A673 (cell line): ENCODE measurements around the gene CHMP1B. TPM values are rescaled to one million over a fixed set of nuclear protein-coding genes. Genes with fewer than 3 reads are reported as not detected.

Experiments
- BruUV-seq: library from RNA; stranded (reverse); fragments of 400-500 nt; replicated peaks from 2 replicates; lab custom pipeline; 2021; lab: Mats Ljungman, UMichigan
- CTCF ChIA-PET: fragments of 300-600 bp; sonication (Branson Sonifier 250); formaldehyde crosslinking; loops from one replicate; lab custom pipeline; 2022; ENCODE audit warnings: antibody characterized with exemption; lab: Charles Lee
- POLR2A ChIA-PET: fragments of 300-600 bp; sonication (Branson Sonifier 250); formaldehyde crosslinking; loops from one replicate; lab custom pipeline; 2022; ENCODE audit warnings: antibody characterized with exemption; ENCODE audit not compliant: low non-redundant PET; lab: Charles Lee
- DNase-seq: peaks from one replicate; pipeline ENCODE4 v3.0.0-alpha.2; 2015; ENCODE audit warnings: low spot score
- H3K27ac ChIP-seq: fragments of 200-600 bp; sonication (generic); 2 replicates; pipeline ENCODE4 v1.5.1; 2016; ENCODE audit warnings: mixed run types, low read depth, mild to moderate bottlenecking, mixed read lengths, antibody characterized with exemption, low read length; ENCODE audit not compliant: poor library complexity, severe bottlenecking
- H3K27me3 ChIP-seq: fragments of 200-600 bp; sonication (generic); replicated peaks from 2 replicates; pipeline ENCODE4 v1.6.1; 2017; ENCODE audit warnings: mixed run types, low read depth, mild to moderate bottlenecking, mixed read lengths, antibody characterized with exemption, low read length; ENCODE audit not compliant: insufficient read depth, poor library complexity
- H3K36me3 ChIP-seq: fragments of 200-600 bp; sonication (generic); 2 replicates; pipeline ENCODE4 v1.6.1; 2016; ENCODE audit warnings: mixed run types, mild to moderate bottlenecking, mixed read lengths, antibody characterized with exemption, low read length; ENCODE audit not compliant: insufficient read depth, poor library complexity, severe bottlenecking
- H3K4me1 ChIP-seq: fragments of 200-600 bp; sonication (generic); 2 replicates; pipeline ENCODE4 v1.6.1; 2017; ENCODE audit warnings: mixed run types, mild to moderate bottlenecking, mixed read lengths, antibody characterized with exemption, low read length; ENCODE audit not compliant: insufficient read depth, poor library complexity, severe bottlenecking
- H3K4me3 ChIP-seq: fragments of 200-600 bp; sonication (generic); 2 replicates; pipeline ENCODE4 v1.5.1; 2016; ENCODE audit warnings: low read depth, mixed run types, mild to moderate bottlenecking, mixed read lengths, low read length; ENCODE audit not compliant: poor library complexity, severe bottlenecking
- H3K9me3 ChIP-seq: fragments of 200-600 bp; sonication (generic); 2 replicates; pipeline ENCODE4 v1.6.1; 2016; ENCODE audit warnings: mixed run types, low read depth, mild to moderate bottlenecking, mixed read lengths, antibody characterized with exemption, low read length; ENCODE audit not compliant: poor library complexity, severe bottlenecking
- CTCF ChIP-seq: fragments of 300-800, 200-600 bp; sonication (generic); conservative IDR thresholded peaks from 2 replicates; pipeline ENCODE4 v1.5.1; 2017; ENCODE audit warnings: low read depth, mild to moderate bottlenecking, antibody characterized with exemption, low read length, moderate library complexity, mixed read lengths
- EZH2 ChIP-seq: fragments of 200-600 bp; sonication (generic); IDR thresholded peaks from 2 replicates; pipeline ENCODE4 v1.6.1; 2017; ENCODE audit warnings: borderline replicate concordance, low read depth, mild to moderate bottlenecking, mixed read lengths, antibody characterized with exemption, low read length; ENCODE audit not compliant: poor library complexity, severe bottlenecking
- intact Hi-C: fragments of 100-400 bp; cut with micrococcal nuclease; formaldehyde crosslinking; loops from one replicate; pipeline ENCODE4 v1.10.0; 2022; ENCODE audit not compliant: unreplicated experiment
- total RNA-seq: library from RNA; stranded (reverse); gene quantifications from 2 replicates; pipeline ENCODE4 v1.2.3, GENCODE V29; 2021

Gene CHMP1B
- total RNA-seq, 1 experiment from 2014 or later = 17.1 TPM

- TF ChIP-seq EZH2 = no peak
- no peak for TF ChIP-seq CTCF
- Histone ChIP-seq H3K27me3 (no peaks in the 10 kb centered on the region), H3K4me3 (no peak overlapping the region), H3K9me3 (no peaks in the 10 kb centered on the region), H3K36me3 (no peaks in the 10 kb centered on the region), H3K4me1 (no peaks in the 10 kb centered on the region), H3K27ac (no peak overlapping the region)
- BruUV-seq = no TSS peak
- no peak for DNase-seq
- intact Hi-C loops = no loop called here
- POLR2A ChIA-PET = no interaction called here
- CTCF ChIA-PET = no interaction called here
Observed at GRCh38 chr18:11830585-11830984, 20.6 kb upstream of the CHMP1B start.

- ChIA-PET POLR2A (no interaction called here), CTCF (no interaction called here)
- intact Hi-C loops = no loop called here
- H3K27me3 ChIP-seq = no peaks in the 10 kb centered on the region
- no peak overlapping the region for H3K27ac ChIP-seq
- no TSS peak for BruUV-seq
- H3K36me3 ChIP-seq = no peaks in the 10 kb centered on the region
- H3K4me1 ChIP-seq = no peaks in the 10 kb centered on the region
- H3K4me3 ChIP-seq = no peak overlapping the region
- H3K9me3 ChIP-seq = no peaks in the 10 kb centered on the region
- no peak for DNase-seq
- no peak for TF ChIP-seq CTCF
- TF ChIP-seq EZH2 = no peak
Observed at GRCh38 chr18:11831921-11832320, 19.3 kb upstream of the CHMP1B start.

- DNase-seq = no peak
- no peaks in the 10 kb centered on the region for H3K4me1 ChIP-seq
- intact Hi-C loops = no loop called here
- no TSS peak for BruUV-seq
- H3K9me3 ChIP-seq = no peaks in the 10 kb centered on the region
- POLR2A ChIA-PET = no interaction called here
- no peaks in the 10 kb centered on the region for H3K27me3 ChIP-seq
- H3K36me3 ChIP-seq = no peaks in the 10 kb centered on the region
- no peak for TF ChIP-seq CTCF
- no peak for TF ChIP-seq EZH2
- no peak overlapping the region for H3K27ac ChIP-seq
- CTCF ChIA-PET = no interaction called here
- no peak overlapping the region for H3K4me3 ChIP-seq
Observed at GRCh38 chr18:11834772-11835171, 16.4 kb upstream of the CHMP1B start.
